HG02759 (cell line): ENCODE measurements around the gene OR52B2.

Source experiments
- ATAC-seq: cut with Tn5 transposase; IDR thresholded peaks from one replicate; pipeline ENCODE4 v1.9.1; 2021; ENCODE audit warnings: mild to moderate bottlenecking, moderate library complexity; ENCODE audit not compliant: unreplicated experiment

Gene OR52B2

GRCh38 chr11:6170226-6170625 is at the start of gene OR52B2:
OR52B2 (minus strand) TSS chr11:6170326; CDS start chr11:6170326, 0 bp downstream.
- ATAC-seq, result no peak

GRCh38 chr11:6219359-6219758 is 49.2 kb upstream of the OR52B2 start:
- no peak for ATAC-seq

GRCh38 chr11:6217722-6218121 is 47.6 kb upstream of the OR52B2 start:
- no peak for ATAC-seq

GRCh38 chr11:6216501-6216900 is 46.4 kb upstream of the OR52B2 start:
- ATAC-seq, result no peak

- no peak for ATAC-seq
Observed at GRCh38 chr11:6214530-6214929, 44.4 kb upstream of the OR52B2 start.

GRCh38 chr11:6210274-6210955 is 40.3 kb upstream of the OR52B2 start:
- no peak for ATAC-seq

GRCh38 chr11:6209801-6210200 is 39.7 kb upstream of the OR52B2 start:
- no peak for ATAC-seq

- ATAC-seq, result no peak
Observed at GRCh38 chr11:6206456-6207180, 36.5 kb upstream of the OR52B2 start.

GRCh38 chr11:6205366-6205765 is 35.2 kb upstream of the OR52B2 start, which contains the start of gene C11orf42:
C11orf42 (plus strand) TSS chr11:6205557; CDS start chr11:6205616, 59 bp downstream.
- no peak for ATAC-seq

GRCh38 chr11:6204706-6205105 is 34.6 kb upstream of the OR52B2 start:
- ATAC-seq, result no peak

GRCh38 chr11:6203327-6203726 is 33.2 kb upstream of the OR52B2 start:
- peak; percentile 82 for ATAC-seq

- ATAC-seq, result no peak
Observed at GRCh38 chr11:6202041-6202440, 31.9 kb upstream of the OR52B2 start.

GRCh38 chr11:6201481-6201880 is 31.4 kb upstream of the OR52B2 start:
- ATAC-seq, result no peak

GRCh38 chr11:6200975-6201374 is 30.8 kb upstream of the OR52B2 start:
- ATAC-seq, result no peak

- no peak for ATAC-seq
Observed at GRCh38 chr11:6199174-6199810, 29.2 kb upstream of the OR52B2 start, which contains the start of gene OR52W1. OR52W1 (plus strand) TSS chr11:6199224; CDS start chr11:6199224, 0 bp downstream.

GRCh38 chr11:6197466-6198200 is 27.5 kb upstream of the OR52B2 start:
- ATAC-seq, result no peak

GRCh38 chr11:6196396-6196795 is 26.3 kb upstream of the OR52B2 start:
- ATAC-seq, result no peak

GRCh38 chr11:6194065-6194581 is 24.0 kb upstream of the OR52B2 start:
- ATAC-seq, result no peak

- ATAC-seq, result no peak
Observed at GRCh38 chr11:6191742-6192141, 21.6 kb upstream of the OR52B2 start.

- no peak for ATAC-seq
Observed at GRCh38 chr11:6175440-6175839, 5.3 kb upstream of the OR52B2 start.
